GM12878 (cell line): Measurements from ENCODE around the gene NUMB. TPM values are rescaled to one million over a fixed set of nuclear protein-coding genes. Genes with fewer than 3 reads are reported as not detected.

Experiments used
- ATAC-seq: fragments of 200-7000 bp; cut with Tn5 transposase; 3 replicates; pipeline ENCODE4 v1.9.1; 2020; ENCODE audit warnings: mild to moderate bottlenecking, moderate library complexity
- BruUV-seq: library from RNA; stranded (reverse); fragments of 400-500 nt; replicated peaks from 2 replicates; lab custom pipeline; 2021; lab: Mats Ljungman, UMichigan
- CTCF ChIA-PET: fragments of 300-600 bp; sonication (Branson Sonifier 250); formaldehyde crosslinking; extraction: SDS; loops from one replicate; lab custom pipeline; 2021; ENCODE audit warnings: inconsistent platforms; lab: Yijun Ruan, JAX
- POLR2A ChIA-PET: fragments of 350-600 bp; formaldehyde crosslinking; extraction: SDS; loops from one replicate; lab custom pipeline; 2021; ENCODE audit warnings: inconsistent platforms; lab: Charles Lee
- RAD21 ChIA-PET: fragments of 300-600 bp; sonication (Branson Sonifier 250); formaldehyde crosslinking; loops from one replicate; lab custom pipeline; 2023; ENCODE audit warnings: antibody characterized with exemption; ENCODE audit not compliant: unreplicated experiment; lab: Charles Lee
- SMC1A ChIA-PET: fragments of 300-600 bp; sonication (Branson Sonifier 250); formaldehyde crosslinking; loops from one replicate; lab custom pipeline; 2023; ENCODE audit not compliant: unreplicated experiment, uncharacterized antibody; lab: Charles Lee
- DNase-seq: peaks from one replicate; pipeline ENCODE4 v3.0.0-alpha.2; 2011; ENCODE audit warnings: low read depth, low spot score
- FAIRE-seq: peaks from 3 replicates; lab custom pipeline; 2011; peaks lifted over from hg19 to GRCh38; lab: Jason Lieb, UNC
- H2AFZ ChIP-seq: 2 replicates; pipeline ENCODE4 v1.6.0; 2011; ENCODE audit warnings: low read depth, low read length, control low read depth; ENCODE audit not compliant: control insufficient read depth
- H3K27ac ChIP-seq: 2 replicates; pipeline ENCODE4 v1.5.1; 2011; ENCODE audit warnings: control low read depth; ENCODE audit not compliant: control insufficient read depth, insufficient read depth
- H3K27me3 ChIP-seq, 2 experiments: replicated peaks in 1 of 2; 2 replicates each; pipeline versions ENCODE4 v1.6.0 to v1.6.1; 2011; ENCODE audit warnings: low read length in 1 of 2; ENCODE audit not compliant: control insufficient read depth in 2 of 2, insufficient read depth in 2 of 2
- H3K36me3 ChIP-seq, 2 experiments: 2 replicates each; pipeline ENCODE4 v1.5.1; 2011; ENCODE audit warnings: low read length in 1 of 2; ENCODE audit not compliant: control insufficient read depth in 2 of 2, insufficient read depth in 2 of 2
- H3K4me1 ChIP-seq: 2 replicates; pipeline ENCODE4 v1.6.1; 2011; ENCODE audit warnings: mild to moderate bottlenecking, low read length, moderate library complexity, mixed read lengths; ENCODE audit not compliant: control insufficient read depth, insufficient read depth
- H3K4me2 ChIP-seq: 2 replicates; pipeline ENCODE4 v1.6.0; 2011; ENCODE audit warnings: control low read depth; ENCODE audit not compliant: control insufficient read depth, insufficient read depth
- H3K4me3 ChIP-seq: fragments of 200-600 bp; sonication (generic); 2 replicates; pipeline ENCODE4 v1.5.1; 2016
- H3K79me2 ChIP-seq: 2 replicates; pipeline ENCODE4 v1.6.0; 2011; ENCODE audit warnings: low read length; ENCODE audit not compliant: control insufficient read depth, insufficient read depth
- H3K9ac ChIP-seq: 2 replicates; pipeline ENCODE4 v1.8.0; 2011; ENCODE audit warnings: low read length, control low read depth, mixed read lengths; ENCODE audit not compliant: control insufficient read depth, insufficient read depth
- H3K9me3 ChIP-seq: replicated peaks from 3 replicates; pipeline ENCODE4 v1.5.1; 2011; ENCODE audit warnings: mild to moderate bottlenecking, low read length; ENCODE audit not compliant: control insufficient read depth, insufficient read depth
- H4K20me1 ChIP-seq: 2 replicates; pipeline ENCODE4 v1.6.0; 2011; ENCODE audit not compliant: control insufficient read depth, insufficient read depth
- NFYB ChIP-seq: IDR thresholded peaks from 2 replicates; pipeline ENCODE4 v1.6.1; 2011; ENCODE audit warnings: low read depth, mild to moderate bottlenecking, low read length, improper control_type of control experiment, moderate library complexity; ENCODE audit not compliant: insufficient read depth
- NR2C1 ChIP-seq: fragments of 450-650 bp; IDR thresholded peaks from 2 replicates; pipeline ENCODE4 v1.6.1; 2017; ENCODE audit warnings: antibody characterized with exemption, mild to moderate bottlenecking, moderate library complexity
- SP1 ChIP-seq: IDR thresholded peaks from one replicate; pipeline ENCODE4 v1.6.1; 2011; ENCODE audit warnings: low read depth, low read length
- ZBTB4 ChIP-seq: fragments of 450-650 bp; formaldehyde crosslinking; IDR thresholded peaks from 2 replicates; pipeline ENCODE4 v1.4.0; 2022; ENCODE audit warnings: mild to moderate bottlenecking, moderate library complexity
- WGBS: methylation state at CpG from one replicate; pipeline ENCODE4 v1.1.6; 2016; ENCODE audit warnings: low lambda C conversion rate; ENCODE audit not compliant: insufficient replicate concordance, insufficient coverage; ENCODE audit errors: missing lambda C conversion rate; 5-methylcytosine and 5-hydroxymethylcytosine counted together
- in situ Hi-C: fragments of 300-500 bp; cut with MboI; formaldehyde crosslinking; loops from 9 replicates; pipeline ENCODE4 v1.14.3; 2018; ENCODE audit warnings: mixed read lengths
- intact Hi-C: fragments of 100-400 bp; cut with micrococcal nuclease; formaldehyde crosslinking; loops from one replicate; pipeline ENCODE4 v1.14.2; 2022; ENCODE audit not compliant: unreplicated experiment
- polyA plus RNA-seq, 11 experiments: library from polyadenylated mRNA; depleted of rRNA in 4 of 11; unstranded in 6 of 11; stranded (reverse) in 5 of 11; fragments of >200 nt; fragmentation: Nextera tagmentation in 4 of 11; fragmentation: Illumina TruSeq in 1 of 11; extraction: Ambion mirVana in 4 of 11; extraction: Trizol in 1 of 11; gene quantifications; 1 replicate in 1 of 11; 2 replicates in 10 of 11; pipeline versions ENCODE4 v1.2.1 to v1.2.3, GENCODE V29; 2011 to 2016; ENCODE audit warnings: inconsistent platforms in 2 of 11, missing spikeins in 2 of 11, low read depth in 1 of 11
- total RNA-seq, 4 experiments: library from RNA; depleted of rRNA in 3 of 4; stranded (reverse); fragments of >200 nt in 3 of 4; fragmentation: Illumina TruSeq in 1 of 4; extraction: Trizol in 1 of 4; gene quantifications; 2 replicates each; pipeline versions ENCODE4 v1.2.1 to v1.2.3, GENCODE V29; 2013 to 2021
- TF ChIP-seq, protein P1 (sequence below): fragments of 450-650 bp; IDR thresholded peaks from 2 replicates; pipeline ENCODE4 v1.6.1; 2017; ENCODE audit warnings: antibody characterized with exemption, mild to moderate bottlenecking, moderate library complexity

Gene NUMB
- total and polyA plus RNA-seq, 10 of the 15 experiments (the other 5 are each of a cell fraction or from before 2014, with no cell fraction given), result 22.0 to 147 (median 48.9) TPM

DNA sequence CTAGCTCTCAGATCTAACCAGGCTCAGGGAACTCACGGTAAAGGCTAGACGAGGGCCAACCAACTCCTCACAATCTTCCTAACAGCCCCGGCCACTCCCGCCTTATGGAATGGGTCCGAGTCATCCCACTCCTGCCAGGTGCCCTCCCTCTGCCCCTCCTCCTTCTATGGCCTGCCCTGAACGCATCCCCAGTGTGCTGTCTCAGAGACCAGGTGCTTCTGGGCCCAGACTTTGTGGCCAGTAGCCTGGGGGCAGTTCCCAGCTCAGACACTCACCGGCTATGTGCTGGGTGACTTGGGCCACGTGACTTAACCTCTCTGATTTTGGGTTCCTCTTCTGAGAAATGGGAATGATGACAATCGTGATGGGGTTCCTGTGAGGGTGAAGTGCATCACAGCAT, 198.5 kb downstream of the NUMB start:
- ChIA-PET SMC1A (no interaction called here), RAD21 (no interaction called here), POLR2A (no interaction called here), CTCF (no interaction called here)
- TF ChIP-seq NFYB, result no peak
- no peak for TF ChIP-seq ZBTB4
- TF ChIP-seq SP1, result no peak
- TF ChIP-seq, protein P1, sequence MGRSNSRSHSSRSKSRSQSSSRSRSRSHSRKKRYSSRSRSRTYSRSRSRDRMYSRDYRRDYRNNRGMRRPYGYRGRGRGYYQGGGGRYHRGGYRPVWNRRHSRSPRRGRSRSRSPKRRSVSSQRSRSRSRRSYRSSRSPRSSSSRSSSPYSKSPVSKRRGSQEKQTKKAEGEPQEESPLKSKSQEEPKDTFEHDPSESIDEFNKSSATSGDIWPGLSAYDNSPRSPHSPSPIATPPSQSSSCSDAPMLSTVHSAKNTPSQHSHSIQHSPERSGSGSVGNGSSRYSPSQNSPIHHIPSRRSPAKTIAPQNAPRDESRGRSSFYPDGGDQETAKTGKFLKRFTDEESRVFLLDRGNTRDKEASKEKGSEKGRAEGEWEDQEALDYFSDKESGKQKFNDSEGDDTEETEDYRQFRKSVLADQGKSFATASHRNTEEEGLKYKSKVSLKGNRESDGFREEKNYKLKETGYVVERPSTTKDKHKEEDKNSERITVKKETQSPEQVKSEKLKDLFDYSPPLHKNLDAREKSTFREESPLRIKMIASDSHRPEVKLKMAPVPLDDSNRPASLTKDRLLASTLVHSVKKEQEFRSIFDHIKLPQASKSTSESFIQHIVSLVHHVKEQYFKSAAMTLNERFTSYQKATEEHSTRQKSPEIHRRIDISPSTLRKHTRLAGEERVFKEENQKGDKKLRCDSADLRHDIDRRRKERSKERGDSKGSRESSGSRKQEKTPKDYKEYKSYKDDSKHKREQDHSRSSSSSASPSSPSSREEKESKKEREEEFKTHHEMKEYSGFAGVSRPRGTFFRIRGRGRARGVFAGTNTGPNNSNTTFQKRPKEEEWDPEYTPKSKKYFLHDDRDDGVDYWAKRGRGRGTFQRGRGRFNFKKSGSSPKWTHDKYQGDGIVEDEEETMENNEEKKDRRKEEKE, result no peak
- TF ChIP-seq NR2C1, result no peak
- in situ Hi-C loops (no loop called here), intact Hi-C loops (no loop called here)
- 73% methylated on average over 9 of the region's 9 CpGs for WGBS
- Histone ChIP-seq H3K4me1 (no peaks in the 10 kb centered on the region; the same call in 1 of the 2 replicates), H2AFZ (no peak overlapping the region), H3K36me3 (no peaks in the 10 kb centered on the region), H3K9ac (no peak overlapping the region), H3K27ac (no peak overlapping the region), H3K4me3 (no peak overlapping the region), H4K20me1 (no peaks in the 10 kb centered on the region), H3K9me3 (no peaks in the 10 kb centered on the region), H3K27me3 (no peaks in the 10 kb centered on the region; a peak in 1 of 4 replicates), H3K4me2 (no peak overlapping the region), H3K79me2 (no peaks in the 10 kb centered on the region)
- ATAC-seq (no peak), FAIRE-seq (no peak), DNase-seq (no peak)
- BruUV-seq, result no TSS peak
